Middle frontal gyrus (tissue), 1 donor: ENCODE data around the gene TDG.
"Not testable (repeated sequence)": the region's sequence is repeated elsewhere in the genome, so short reads cannot be mapped to it uniquely, and the experiment has no call there.

Source experiments
- DNase-seq: peaks from one replicate; pipeline ENCODE4 v3.0.0-alpha.2; 2015; ENCODE audit warnings: low spot score; ENCODE audit errors: extremely low spot score

The TDG gene

GRCh38 chr12:104022786-104023185 is 57.1 kb downstream of the TDG start:
- no peak for DNase-seq

- DNase-seq = no peak
These were observed 58.0 kb downstream of the TDG start for GRCh38 chr12:104023710-104024109.

- DNase-seq = no peak
These were observed 58.7 kb downstream of the TDG start for GRCh38 chr12:104024348-104024747.

- DNase-seq = no peak
These were observed 60.1 kb downstream of the TDG start for GRCh38 chr12:104025771-104026170.

DNA sequence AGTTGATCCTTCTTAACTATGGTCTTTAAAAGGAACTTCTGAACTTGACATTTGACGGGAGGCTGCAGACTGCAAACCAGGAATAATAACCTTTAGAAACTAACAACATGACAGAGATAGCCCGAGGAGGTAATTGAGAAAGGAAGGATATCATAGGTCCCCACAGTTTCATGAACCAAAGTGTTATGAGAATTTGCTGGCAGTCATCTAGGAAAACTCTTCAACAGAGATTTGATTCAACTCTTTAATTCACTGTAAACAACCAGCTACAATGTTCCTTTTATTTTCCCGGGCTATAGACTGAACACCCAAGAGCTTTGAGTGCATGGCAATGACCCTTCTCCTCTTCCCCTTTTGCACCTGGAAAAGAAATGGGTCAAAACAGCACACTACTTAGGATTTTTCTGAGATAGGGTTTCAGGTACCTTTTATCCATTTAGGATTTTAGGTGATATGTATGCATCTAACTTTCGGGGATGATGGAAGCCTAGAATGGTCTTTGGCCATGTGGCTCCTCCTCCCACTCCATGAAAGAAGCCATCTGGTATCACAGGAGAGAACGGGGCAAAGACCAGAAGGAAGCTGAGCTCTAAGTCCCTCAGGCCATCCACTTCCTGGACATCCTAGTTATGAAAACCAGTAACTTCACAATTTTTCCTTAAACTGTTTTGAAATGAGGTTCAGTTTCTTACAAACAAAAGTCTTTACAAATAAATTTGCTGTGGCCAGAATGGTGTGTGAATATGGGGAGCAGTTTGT is 61.3 kb downstream of the TDG start:
- no peak for DNase-seq

DNA sequence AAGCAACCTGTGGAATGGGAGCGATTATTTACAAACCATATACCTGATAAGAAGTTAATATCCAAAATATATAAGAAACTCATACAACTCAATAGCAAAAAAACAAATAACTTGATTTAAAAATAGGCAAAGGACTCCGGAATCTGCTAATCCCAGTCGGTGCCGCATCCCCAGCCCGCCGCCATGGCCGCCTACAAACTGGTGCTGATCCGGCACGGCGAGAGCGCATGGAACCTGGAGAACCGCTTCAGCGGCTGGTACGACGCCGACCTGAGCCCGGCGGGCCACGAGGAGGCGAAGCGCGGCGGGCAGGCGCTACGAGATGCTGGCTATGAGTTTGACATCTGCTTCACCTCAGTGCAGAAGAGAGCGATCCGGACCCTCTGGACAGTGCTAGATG is 64.9 kb downstream of the TDG start:
- not testable (repeated sequence) for DNase-seq

- not testable (repeated sequence) for DNase-seq
These were observed 70.5 kb downstream of the TDG start for GRCh38 chr12:104036143-104036542.
